IPS-18c (cell line): ENCODE results near the gene SAPCD2.

ENCODE experiments used
- H3K4me3 ChIP-seq: 2 replicates; pipeline ENCODE4 v1.7.0; 2013; ENCODE audit warnings: low read depth, mild to moderate bottlenecking, low read length, moderate library complexity; ENCODE audit not compliant: insufficient read depth
- H3K9me3 ChIP-seq: one replicate; pipeline ENCODE4 v1.6.1; 2013; ENCODE audit warnings: mild to moderate bottlenecking, low read length, moderate library complexity; ENCODE audit not compliant: control insufficient read depth, insufficient read depth

SAPCD2 gene

DNA sequence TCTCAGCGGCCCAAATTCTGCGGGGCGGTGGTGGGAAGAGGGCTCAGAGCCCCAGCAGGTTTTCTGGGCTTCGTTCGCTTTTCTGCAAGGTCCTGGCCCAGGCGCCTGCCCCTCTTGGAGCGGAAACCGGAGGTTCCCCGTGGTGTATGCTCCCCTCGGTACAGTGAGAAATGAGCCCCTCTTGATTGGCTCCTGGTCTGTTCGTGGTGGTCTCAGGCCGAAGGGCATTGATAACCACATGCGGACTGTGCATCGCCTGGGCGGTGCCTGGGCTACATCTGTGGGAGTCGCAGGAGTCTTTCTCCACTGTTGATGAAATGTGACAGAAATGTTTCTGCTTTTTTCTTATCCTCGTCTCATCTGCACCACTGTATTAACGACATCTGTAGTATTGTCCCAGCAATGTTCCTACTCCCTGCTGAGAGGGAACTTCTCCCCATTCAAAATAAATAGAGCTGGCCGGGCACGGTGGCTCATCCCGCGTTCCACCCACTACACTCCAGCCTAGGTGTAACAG, 17.1 kb upstream of the SAPCD2 start:
- Histone ChIP-seq H3K4me3 (peak overlapping the region; percentile 79), H3K9me3 (peaks cover 3% of the 10 kb centered on the region)

DNA sequence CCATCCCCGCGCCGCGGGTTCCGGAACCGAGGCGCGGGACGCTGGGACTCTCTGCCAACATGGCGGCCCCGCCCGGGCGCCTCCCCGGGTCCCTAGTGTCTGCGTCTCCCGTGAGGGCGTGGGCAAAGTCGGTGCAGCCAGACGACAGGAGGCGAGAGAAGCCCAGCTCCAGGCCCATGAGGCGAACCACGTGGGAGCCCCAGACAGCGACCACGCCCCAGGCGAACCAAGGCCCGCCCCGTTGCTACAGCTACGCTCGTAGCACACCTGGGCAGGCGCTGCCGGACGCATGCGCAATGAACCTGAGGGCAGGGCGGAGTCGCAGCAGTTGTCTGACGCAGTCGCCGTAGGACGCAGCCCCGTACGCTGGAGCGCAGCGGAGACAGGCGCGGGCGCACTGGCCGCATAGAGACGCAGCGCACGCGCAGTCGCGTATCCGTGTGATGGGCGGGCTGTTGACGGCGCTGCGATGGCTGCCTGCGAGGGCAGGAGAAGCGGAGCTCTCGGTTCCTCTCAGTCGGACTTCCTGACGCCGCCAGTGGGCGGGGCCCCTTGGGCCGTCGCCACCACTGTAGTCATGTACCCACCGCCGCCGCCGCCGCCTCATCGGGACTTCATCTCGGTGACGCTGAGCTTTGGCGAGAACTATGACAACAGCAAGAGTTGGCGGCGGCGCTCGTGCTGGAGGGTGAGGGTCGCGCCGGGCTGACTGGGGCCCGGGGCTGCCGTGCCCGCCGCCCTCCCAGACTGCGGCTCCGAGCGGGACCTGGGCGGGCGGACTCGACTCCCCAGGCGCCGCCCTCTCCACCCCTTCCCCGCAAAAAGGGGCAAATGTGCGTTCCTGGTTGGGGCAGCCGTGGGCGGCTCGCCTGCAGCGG, 16.4 kb upstream of the SAPCD2 start, which contains the start of gene MAN1B1:
Gene MAN1B1, plus strand, starts transcription at position 455 of the 878 bp plus-strand sequence. Its CDS starts 15 bp downstream, at position 470.
- H3K9me3 ChIP-seq = peaks cover 3% of the 10 kb centered on the region
- H3K4me3 ChIP-seq = peak within 1 kb of the TSS; percentile 79

DNA sequence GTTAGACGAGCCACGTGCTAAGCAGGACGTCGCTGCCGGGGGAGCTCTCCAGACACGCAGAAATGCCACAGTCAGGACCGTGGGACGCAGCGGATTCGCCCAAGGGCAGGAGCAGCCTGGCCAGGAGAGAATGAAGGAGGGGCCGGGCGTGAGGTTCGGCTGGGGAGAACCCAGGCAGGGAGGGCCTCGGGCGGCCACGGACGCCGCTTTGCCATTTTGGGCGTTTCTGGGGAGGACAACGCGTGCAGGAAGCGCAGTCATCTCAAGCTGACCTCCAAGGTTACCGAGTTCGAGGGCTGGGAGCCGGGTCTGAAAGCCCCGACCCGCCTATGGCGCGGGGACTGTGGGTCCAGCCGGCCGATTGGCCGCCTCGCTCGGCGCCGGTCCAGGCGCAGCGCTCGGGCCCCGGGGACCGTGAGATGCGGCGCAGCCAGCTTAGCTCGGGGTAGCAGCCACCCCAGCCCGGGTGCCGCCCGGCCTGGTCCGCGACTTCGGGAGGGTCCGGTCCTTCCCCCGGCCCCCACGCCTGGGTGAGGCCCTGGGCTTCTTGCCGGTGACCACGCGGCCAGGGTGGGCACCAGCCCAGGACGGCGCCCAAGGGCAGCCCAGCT, 15.7 kb upstream of the SAPCD2 start:
- peaks cover 3% of the 10 kb centered on the region for H3K9me3 ChIP-seq
- peak overlapping the region; percentile 79 for H3K4me3 ChIP-seq

DNA sequence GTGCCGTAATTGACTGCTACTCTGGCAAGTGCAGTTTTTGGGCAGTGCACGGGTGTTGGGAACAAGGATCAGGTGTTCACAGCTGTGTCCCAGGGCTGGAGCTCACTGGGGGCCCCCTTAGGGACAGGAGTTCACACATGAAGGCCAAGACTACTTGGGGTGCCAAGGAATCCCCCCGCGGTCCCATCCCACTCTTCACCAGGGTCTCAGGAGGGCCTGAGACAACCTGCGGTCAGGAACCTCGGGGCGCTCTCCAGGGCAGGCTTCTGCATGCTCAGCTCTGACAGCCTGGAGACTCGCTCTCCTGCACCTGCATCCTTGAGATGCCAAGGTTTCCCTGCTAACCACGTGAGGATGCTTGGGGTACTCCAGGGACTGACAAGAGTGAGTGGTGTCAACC, 14.2 kb upstream of the SAPCD2 start:
- Histone ChIP-seq H3K9me3 (peaks cover 3% of the 10 kb centered on the region), H3K4me3 (no peak overlapping the region)

DNA sequence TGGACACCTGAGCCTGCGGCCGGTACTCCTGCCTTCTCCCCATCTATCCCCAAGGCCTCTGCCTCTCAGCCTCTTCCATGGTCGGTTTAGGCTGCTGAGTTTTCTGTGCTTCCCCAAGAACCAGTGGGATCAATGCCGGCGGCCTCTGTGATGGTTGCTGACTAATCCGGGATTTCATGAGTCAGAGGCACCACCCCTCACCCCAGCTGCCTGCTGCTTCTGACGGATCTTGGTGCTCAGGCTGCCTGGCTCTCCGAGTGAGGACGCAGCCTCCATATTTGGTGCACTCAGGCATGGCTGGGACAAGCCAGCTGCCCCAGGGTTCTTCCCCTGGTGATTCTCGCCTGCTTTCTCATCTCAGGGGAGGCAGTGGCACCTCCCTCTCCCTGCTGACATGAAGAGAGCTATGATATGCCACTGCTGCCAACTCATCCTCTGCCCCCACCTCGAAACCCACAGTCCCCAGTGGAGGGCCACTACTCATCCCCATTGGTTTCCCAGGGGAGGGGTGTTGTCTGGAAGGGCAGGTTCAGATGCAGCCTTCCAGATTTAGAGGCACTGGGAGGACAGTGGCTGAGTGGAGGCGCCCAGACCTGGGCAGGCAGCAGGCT, 13.1 kb upstream of the SAPCD2 start:
- Histone ChIP-seq H3K9me3 (peaks cover 3% of the 10 kb centered on the region), H3K4me3 (no peak overlapping the region)

DNA sequence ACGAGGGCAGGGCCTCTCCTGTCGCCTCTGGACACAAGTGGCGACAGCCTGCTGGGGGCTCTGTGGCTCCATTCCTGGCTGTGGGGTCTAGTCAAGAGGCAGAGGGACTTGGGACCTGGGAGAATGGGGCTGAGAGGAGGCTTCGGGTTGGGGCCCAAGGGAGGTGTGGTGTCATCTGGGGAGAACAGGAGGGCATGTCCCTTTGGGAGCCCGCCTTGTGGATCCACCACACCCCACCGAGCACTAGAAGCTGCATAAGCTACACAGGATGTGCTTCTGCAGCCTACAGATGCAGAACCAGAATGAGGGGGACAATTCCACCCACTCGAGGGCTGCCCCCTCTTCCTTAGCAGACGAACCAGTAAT, 12.6 kb upstream of the SAPCD2 start:
- no peak overlapping the region for H3K4me3 ChIP-seq
- peaks cover 3% of the 10 kb centered on the region for H3K9me3 ChIP-seq

DNA sequence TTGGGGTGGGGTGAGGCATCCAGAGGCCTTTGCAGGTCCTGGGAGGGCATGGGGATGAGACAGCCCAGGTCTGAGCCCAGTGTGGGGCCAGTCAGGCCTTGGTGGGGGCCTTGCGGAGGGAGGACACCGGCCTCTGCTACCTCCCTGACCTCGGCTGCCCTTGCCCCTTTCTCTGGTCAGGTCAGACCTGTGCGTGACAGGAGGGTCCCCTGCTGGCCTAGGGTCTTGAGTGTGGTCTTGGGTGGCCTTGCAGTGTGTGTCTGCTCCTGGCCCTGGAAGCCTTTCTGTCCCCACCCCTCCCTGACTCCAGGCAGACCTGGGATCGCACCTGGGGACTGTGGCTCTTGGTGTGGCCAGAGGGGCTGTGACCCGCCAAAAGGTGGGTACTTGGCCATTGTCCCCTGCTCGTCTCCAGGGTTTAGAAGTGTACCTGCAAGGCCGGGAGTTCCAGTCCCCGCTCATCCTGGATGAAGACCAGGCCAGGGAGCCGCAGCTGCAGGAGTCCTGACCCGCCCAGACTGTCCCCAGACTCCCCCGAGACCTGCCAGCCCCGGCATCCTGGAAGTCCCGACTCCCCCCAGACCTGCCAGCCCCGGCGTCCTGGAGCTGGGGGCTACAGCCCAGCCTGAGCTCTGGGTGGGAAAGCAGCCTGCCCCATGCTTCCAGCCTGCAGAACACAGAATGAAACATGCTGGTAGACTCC, 12.0 kb upstream of the SAPCD2 start:
- Histone ChIP-seq H3K4me3 (no peak overlapping the region), H3K9me3 (peaks cover 2% of the 10 kb centered on the region)

DNA sequence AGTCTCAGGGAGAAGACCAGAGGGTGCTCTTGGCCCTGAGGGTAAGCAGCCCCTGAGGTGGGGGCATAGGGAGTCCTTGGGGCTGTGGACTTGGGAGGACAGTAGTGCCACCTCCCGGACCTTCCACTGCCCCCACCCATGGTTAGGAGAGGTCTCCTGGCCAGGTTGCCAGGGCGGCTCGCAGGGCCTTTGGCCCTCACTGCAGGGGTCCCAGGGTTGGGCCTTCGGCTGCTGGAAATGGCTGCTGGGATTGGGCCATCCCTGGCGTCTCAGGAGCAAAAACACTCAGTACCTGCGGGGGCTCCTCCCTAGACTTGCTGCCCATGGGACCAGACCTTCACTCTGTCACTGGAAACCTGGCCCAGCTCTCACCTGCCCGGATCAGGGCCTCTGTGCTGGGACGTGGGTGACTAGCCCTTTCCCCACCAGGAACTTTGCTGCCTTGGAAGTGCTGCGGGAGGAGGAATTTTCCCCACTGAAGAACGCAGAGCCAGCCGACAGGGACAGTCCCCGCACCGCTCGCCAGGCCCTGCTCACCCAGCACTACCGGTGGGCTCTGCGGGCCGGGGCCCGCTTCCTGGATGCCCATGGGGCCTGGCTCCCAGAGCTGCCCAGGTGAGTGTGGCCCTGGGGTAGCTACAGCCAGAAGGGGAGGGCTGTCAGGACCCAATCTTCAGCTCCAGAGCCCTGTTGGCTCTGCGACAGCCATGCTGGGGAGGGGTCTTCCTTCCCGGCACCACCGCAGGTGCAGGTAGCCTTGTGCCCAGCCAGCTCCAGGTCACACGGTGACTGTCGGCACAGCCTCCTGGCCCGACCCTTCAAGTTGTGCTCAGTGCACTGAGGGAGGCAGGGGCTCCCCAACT, 10.1 kb upstream of the SAPCD2 start:
- Histone ChIP-seq H3K4me3 (no peak overlapping the region), H3K9me3 (no peaks in the 10 kb centered on the region)

DNA sequence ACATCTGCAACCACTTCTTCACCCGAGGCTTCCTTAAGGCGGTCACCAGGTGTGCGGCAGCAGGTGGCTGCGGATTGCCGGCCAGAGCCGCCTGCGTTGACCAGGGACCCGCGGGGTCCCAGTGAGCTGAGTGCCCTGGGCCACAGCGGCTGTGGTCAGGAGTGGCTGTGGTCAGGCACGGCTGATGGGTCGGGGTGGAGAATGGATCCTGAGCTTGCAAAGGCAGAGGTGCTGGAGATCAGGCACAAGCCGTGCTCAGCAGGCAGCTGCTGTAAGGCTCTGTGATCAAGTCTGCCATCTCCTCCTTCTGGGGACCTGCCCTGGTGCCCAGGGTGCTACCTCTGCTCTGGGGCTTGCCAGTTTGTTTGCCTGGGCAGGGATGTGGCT, 9.0 kb upstream of the SAPCD2 start:
- Histone ChIP-seq H3K4me3 (no peak overlapping the region), H3K9me3 (no peaks in the 10 kb centered on the region)

DNA sequence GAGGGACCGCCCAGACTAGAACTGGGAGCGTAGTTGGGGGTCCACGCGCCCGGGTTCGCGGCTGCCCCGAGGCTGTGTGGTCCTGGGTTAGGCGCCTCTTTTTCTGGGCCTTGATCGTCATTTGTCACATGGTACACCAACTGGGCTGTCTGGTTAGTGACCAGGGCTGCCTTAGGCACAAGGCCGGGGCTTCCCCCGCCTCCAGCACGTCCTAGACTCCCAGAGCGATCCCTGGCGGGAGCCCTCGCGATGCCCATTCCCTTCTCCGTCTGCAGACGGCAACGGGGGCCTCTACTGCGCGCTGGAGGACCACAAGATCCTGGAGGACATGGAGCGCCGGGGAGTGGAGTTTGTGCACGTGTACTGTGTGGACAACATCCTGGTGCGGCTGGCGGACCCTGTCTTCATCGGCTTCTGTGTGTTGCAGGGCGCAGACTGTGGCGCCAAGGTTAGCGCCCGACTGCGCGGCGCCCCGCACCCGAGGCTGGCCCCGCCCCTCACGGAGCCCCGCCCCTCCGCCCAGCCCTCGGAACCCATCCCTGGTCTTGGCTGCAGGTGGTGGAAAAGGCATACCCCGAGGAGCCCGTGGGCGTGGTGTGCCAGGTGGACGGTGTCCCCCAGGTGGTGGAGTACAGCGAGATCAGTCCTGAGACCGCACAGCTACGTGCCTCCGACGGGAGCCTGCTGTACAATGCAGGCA, 8.5 kb upstream of the SAPCD2 start:
- Histone ChIP-seq H3K4me3 (peak overlapping the region; percentile 52), H3K9me3 (no peaks in the 10 kb centered on the region)

DNA sequence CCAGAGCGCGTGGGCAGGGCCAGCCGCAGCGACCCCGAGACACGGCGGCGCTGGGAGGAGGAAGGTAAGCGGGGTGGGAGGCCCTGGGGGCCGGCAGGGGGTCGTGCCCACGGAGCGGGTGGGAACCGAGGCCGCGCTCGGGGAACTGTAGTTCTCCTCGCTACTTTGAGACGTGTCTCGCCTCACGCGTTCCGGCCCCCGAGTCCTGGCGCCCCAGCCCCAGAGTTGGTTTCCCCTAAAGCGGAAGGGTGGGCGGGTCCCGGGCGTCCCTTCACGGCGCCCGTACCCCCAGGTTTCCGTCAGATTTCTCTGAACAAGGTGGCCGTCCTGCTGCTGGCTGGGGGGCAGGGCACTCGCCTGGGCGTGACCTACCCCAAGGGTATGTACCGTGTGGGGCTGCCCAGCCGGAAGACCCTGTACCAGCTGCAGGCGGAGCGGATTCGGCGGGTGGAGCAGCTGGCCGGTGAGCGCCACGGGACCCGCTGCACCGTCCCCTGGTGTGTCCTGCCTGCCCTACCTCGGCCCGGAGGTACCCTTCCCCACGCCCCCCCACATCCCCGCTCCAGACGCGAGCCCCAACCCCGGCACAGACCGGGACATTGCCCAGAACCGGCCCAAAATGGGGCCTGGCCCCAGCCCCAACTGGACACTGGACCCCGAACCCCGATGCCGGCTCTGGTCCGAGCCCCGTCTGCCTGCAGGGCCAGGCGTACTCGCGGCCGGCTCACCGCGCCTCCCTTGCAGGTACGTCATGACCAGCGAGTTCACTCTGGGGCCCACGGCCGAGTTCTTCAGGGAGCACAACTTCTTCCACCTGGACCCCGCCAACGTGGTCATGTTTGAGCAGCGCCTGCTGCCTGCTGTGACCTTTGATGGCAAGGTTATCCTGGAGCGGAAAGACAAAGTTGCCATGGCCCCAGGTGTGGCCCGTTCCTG, 7.7 kb upstream of the SAPCD2 start:
- peak overlapping the region; percentile 52 for H3K4me3 ChIP-seq

DNA sequence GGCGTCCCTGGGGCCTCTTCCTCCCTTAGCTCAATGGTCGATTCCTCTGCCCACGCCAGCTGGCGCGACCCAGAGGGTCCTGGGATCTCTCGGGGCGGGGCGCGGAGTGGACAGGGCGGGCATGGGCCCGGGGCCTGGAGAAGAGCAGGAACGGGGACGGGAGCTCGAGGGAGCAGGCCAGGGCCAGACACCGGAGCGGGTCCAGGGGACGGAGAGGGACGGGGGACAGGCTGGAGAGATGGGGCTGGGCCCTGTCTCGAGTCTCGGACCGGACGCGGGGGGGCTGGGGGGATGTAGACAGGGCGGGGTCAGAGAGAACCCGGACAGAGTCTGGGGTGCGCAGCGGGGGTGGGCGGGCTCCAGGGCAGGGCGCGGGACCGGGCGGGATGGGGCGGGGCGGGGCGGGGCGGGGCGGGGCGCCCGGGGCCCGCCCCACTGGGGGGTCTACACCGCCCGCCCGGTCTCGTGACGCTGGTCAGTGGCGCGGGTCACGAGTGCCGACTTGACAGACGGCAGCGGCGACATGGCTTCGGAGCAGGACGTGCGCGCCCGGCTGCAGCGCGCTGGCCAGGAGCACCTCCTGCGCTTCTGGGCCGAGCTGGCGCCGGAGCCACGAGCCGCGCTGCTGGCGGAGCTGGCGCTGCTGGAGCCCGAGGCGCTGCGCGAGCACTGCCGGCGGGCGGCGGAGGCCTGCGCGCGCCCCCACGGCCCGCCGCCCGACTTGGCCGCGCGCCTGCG, 6.8 kb upstream of the SAPCD2 start, which contains the start of gene UAP1L1:
Gene UAP1L1, plus strand, starts transcription at position 508 of the 738 bp plus-strand sequence. Its CDS starts 16 bp downstream, at position 524.
- Histone ChIP-seq H3K9me3 (no peaks in the 10 kb centered on the region), H3K4me3 (peak within 1 kb of the TSS; percentile 52)

More for the DNA sequence above, 7.7 kb upstream of the SAPCD2 start:
- no peaks in the 10 kb centered on the region for H3K9me3 ChIP-seq

DNA sequence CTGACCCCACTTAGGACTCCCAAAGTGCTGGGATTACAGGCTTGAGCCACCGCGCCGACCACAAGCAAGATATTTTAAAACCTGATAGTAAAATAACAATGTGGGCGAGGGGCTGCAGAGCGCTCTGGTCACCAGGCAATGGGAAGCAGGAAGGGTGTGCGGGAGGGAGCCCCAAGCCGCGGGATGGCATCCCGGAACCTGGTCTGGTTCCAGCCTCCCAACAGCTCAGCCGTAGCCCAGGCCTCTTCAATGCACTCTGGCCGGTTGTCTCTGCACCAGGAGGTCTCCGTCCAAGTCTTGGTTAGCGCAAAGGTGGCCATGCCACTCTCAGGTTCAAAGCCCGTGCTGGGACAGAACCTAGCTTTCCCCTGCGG, 6.3 kb upstream of the SAPCD2 start:
- no peaks in the 10 kb centered on the region for H3K9me3 ChIP-seq
- peak overlapping the region; percentile 36; the same call in 1 of the 2 replicates for H3K4me3 ChIP-seq

DNA sequence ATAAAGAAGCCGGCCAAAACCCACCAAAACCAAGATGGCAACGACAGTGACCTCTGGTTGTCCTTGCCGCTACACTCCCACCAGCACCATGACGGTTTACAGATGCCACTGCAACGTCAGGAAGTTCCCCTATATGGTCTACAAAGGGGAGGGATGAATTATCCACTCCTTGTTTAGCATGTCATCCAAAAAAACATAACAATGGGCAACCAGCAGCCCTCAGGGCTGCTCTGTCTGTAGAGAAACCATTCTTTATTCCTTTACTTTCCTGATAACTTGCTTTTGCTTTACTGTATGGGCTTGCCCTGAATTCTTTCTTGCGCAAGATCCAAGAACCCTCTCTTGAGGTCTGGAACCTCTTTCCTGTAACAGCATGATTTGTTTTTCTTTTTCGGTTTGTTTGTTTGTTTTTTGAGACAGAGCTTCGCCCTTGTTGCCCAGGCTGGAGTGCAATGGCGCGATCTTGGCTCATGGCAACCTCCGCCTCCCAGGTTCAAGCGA, 5.0 kb upstream of the SAPCD2 start:
- H3K4me3 ChIP-seq = no peak overlapping the region

More for the DNA sequence above, 5.0 kb upstream of the SAPCD2 start:
- no peaks in the 10 kb centered on the region for H3K9me3 ChIP-seq
